Non-pigmented ciliary epithelial cell (primary cell): ENCODE measurements around the gene USP25.
A peak's percentile ranks its signal among the peaks of the same experiment; 100 is the strongest.

Source experiments
- DNase-seq: peaks from one replicate; pipeline ENCODE4 v3.0.0-alpha.2; 2010; ENCODE audit warnings: low read depth

USP25 gene, protein sequence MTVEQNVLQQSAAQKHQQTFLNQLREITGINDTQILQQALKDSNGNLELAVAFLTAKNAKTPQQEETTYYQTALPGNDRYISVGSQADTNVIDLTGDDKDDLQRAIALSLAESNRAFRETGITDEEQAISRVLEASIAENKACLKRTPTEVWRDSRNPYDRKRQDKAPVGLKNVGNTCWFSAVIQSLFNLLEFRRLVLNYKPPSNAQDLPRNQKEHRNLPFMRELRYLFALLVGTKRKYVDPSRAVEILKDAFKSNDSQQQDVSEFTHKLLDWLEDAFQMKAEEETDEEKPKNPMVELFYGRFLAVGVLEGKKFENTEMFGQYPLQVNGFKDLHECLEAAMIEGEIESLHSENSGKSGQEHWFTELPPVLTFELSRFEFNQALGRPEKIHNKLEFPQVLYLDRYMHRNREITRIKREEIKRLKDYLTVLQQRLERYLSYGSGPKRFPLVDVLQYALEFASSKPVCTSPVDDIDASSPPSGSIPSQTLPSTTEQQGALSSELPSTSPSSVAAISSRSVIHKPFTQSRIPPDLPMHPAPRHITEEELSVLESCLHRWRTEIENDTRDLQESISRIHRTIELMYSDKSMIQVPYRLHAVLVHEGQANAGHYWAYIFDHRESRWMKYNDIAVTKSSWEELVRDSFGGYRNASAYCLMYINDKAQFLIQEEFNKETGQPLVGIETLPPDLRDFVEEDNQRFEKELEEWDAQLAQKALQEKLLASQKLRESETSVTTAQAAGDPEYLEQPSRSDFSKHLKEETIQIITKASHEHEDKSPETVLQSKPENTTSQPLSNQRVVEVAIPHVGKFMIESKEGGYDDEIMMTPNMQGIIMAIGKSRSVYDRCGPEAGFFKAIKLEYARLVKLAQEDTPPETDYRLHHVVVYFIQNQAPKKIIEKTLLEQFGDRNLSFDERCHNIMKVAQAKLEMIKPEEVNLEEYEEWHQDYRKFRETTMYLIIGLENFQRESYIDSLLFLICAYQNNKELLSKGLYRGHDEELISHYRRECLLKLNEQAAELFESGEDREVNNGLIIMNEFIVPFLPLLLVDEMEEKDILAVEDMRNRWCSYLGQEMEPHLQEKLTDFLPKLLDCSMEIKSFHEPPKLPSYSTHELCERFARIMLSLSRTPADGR

DNA sequence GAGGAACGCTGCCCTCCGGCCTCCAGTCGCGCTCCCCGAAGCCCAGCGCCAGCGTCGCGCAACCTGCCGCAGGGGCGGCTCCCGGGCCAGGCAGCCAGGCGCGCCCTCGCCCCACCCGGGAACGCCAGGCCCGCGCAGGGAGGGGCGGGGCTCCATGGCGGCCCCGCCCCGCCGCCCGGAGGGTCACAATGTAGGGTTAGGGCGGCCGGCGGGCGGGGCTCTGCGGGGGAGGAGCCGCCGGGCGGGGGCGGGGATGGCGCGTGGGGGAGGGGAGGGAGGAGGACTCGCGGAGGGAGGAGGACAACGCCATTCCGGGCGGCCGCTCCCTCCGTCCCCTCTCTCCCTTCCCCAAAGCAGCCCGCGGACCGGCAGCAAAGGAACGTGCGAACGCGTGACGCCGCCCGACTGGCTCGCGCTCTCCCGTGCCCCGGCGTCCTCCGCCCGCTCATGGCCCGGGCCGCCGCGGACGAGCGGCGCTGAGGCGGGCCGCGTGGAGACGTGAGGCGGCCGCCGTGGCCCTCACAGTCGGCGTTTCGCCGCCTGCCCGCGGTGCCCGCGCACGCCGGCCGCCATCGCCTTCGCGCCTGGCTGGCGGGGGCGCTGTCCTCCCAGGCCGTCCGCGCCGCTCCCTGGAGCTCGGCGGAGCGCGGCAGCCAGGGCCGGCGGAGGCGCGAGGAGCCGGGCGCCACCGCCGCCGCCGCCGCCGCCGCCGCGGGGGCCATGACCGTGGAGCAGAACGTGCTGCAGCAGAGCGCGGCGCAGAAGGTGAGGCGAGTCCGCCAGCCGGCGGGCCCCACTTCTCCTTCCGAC, at the start of gene USP25:
TSS of gene USP25 (plus strand) at position 309 of the 810 bp plus-strand sequence. CDS start at position 721, 412 bp downstream.
- no peak for DNase-seq

DNA sequence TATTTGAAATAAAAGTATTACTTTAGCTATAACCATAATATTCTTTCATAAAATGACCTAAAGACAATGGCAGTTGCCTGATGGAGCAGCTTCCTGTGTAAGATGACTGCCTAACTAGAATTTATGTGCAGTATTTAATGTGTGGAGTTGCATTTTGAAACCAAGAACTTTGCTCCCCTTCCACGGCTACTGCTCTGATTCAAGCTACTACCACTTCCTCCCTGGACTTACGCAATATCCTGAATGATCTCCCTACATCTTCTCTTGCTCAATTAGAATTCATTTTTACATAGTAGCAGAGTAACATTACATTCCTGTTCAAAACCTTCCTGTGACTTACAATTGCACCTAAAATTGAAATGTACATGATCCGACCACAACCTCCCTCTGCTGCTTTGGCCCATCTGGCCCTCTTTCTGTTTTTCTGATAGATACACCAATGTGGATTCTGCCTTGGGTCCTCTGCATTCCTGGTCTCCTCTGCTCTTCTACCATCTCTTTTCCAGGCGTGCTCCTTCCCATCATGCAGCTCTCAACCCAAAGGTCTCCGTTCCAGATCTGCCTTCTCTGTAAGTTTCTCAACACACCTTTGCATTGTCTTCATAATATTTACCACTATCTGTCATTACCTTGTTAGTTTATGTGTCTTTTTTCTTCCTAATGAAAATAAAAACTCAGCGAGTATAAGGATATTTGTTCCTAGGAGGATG, 47.4 kb upstream of the USP25 start:
- no peak for DNase-seq

DNA sequence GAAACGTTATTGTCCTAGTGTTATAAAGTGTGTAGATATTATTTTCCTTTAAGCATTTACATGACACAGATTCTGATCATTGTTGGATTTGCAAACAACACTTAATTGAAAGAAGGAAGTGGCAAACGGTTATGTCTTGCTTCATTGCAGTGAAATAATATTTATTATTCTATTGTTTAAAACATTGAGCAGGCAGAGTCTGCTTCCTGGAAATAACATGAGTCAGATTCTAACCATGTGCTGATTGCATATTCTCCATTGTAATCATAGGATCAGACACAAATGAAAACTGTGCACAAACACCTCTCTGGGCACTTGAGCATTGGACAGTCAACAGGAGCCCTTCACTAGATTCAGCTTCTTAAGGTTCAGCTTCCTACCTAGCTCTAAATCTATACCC, 46.8 kb upstream of the USP25 start:
- DNase-seq: no peak

DNA sequence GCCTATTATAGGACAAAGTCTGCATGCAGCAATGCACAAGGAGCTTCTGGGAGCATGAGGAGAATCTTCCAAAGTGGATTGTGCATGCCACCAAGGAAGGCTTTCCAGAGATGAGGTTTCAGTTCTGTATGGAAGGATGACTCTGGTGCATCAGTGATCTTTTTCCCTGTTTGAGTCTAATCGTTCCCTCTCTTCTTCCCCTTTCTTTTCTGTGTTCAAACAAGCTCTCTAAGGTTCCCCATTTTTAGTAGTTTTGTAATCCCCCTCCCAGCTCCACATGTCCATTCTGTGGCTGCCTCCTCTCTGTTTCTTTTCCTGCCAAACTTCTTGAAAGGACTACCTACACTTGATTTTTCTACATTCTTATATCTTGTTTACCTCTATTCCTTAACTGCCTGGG, 43.3 kb upstream of the USP25 start:
- no peak for DNase-seq

DNA sequence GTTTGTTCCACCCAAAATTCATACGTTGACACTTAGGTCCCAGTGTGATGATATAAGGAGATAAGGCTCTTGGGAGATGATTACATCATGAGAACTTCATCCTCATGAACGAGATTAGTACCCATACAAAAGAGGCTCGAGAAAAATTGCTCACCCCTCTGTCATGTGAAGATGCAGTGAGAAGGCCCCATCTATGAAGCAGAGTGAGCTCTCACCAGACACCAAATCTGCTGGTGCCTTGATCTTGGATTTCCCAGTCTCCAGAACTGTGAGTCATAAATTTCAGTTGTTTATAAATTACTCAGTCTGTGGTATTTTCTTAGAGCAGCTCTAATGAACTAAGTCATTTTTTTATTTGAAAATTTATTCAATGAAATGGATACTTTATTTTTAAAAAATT, 42.6 kb upstream of the USP25 start:
- no peak for DNase-seq

DNA sequence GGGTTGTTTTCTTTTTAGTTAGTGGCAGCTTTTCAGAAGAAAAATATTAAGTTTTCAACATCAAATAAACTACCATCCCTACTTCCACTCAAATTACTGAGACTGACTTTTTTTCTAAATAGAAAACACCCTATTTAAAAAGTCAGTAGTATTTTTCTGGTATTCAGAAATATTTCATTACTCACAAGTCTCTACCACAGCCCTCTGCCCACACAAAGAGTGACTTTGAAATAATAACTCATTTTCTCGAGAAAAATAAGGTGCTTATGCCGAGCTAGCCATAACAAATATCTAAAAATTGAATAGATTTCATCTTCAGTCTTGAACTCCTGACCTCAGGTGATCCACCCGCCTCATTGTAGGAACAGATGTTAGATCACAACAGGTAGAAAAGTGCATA, 41.8 kb upstream of the USP25 start:
- DNase-seq: no peak

DNA sequence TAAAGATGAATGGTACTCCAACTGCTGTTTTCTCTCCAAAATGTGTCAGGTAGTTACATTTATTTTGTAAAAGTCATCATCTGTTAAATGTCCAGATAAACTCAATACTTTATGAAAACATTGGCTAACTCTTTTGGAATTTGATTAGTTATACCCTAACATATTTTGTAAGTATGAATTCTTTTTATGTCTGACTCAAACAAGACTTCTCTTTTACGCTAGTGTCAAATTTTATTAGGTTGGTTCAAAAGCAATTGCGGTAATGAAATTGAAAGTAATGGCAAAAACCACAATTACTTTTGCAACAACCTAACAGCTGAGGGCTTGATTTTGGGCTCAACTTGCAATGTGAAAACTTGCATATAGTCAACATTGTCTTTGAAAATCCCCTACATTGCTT, 41.0 kb upstream of the USP25 start:
- no peak for DNase-seq

DNA sequence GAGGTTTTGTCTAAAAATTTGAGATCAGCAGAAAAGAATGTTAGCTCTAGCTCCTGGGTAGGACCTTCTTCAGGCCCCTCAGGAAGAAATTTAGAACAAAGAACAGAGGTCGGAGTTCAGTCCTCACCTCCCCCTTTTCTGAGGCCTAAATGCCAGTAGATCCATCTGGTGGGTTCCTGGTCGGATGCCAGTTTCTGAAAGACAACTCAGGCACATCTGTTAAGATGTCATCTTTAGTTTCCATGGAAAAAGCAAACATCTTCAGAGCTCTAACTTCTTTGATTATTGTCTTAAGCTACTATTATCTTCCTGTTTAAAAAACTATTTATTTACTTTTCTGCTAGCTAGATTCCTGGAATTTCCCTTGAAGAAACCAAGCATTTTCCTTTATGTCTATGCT, 37.1 kb upstream of the USP25 start:
- no peak for DNase-seq

DNA sequence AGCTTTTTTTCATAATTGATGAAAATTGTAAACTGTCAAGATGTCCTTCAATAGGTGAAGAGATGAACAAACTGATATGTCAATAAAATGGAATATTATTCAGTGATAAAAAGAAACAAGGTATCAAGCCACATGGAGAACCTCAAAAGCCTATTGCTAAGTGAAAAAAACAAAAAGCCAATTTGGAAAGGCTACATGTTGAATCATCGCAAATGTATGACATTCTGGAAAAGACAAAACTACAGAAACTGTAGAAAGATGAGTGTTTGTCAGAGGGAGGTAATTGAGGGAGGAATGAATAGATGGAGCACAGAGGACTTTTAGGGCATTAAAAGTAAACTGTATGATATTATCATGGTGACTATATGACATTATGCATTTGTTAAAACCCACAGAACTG, 34.5 kb upstream of the USP25 start:
- no peak for DNase-seq

DNA sequence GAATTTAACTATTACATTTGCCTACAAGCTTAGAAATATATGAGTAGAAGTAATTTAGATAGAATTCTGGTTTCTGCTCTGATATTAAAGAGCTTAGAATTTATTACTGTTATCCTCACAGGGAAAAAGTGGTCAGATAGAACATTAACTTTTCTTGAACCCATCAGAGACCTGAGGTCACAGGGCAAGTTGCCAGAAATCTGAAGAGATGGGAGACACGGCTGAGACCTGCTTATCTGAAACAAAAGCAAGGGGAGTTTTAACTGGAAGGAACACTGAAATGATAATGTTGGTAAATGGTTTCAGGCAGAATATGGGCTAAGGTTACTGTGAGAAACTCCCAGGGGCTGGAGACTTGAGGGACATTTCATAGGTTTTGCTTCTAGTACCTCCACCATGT, 28.0 kb upstream of the USP25 start:
- no peak for DNase-seq

DNA sequence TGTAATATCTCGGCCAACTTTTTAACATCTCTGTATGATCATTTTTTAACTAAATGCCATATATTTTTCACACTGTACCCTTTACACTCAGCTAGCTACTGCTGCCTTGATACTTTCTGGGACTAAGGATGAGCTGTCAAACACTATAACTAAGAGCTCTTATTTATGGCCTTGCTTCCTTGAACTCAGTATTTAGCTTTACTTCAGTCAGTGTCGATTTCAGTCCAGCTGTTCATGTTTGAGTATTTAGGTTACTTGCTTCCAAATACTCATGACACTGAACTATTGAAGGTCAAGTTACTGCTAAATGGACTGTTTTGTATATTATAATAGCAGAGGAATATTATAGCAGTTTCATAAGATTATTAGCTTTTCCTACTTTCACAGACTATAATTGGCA, 25.9 kb upstream of the USP25 start:
- no peak for DNase-seq

DNA sequence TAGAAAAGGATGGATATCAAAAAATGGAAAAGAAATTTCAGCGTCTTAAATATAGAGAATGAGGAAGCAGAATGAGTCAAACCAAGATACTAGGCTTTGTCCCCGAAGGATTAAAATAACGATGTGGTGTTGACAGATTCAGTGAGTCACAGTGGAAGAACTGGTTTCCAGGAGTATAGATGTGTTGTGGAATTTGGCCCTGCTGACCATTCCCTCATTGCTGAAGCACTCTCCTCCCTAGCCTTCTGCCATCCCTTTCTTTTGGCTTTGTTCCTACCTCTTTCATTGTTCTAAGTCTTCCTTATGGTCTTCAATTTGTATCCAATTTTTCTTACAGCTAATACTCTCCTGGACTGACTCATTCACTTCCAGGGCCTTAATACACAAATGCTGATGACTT, 23.1 kb upstream of the USP25 start:
- peak; percentile 96 for DNase-seq

DNA sequence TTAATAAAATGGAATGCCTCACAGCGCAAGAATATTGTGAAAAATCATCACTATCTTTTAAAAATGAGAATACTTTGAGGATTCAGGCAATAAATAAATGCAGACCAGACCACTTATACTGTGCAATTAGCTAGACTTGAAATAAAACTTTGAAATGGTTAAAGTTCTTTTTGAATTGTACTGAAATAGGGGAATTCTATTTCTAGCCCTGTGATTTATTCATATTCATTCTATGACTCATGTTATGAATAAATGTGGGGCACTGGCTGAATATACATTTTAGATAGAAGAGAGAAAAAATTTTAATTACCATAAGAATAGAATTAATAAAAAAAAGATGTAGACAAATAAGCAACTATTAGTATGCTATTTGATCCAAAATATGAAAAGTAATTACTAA, 16.4 kb upstream of the USP25 start:
- DNase-seq: no peak

DNA sequence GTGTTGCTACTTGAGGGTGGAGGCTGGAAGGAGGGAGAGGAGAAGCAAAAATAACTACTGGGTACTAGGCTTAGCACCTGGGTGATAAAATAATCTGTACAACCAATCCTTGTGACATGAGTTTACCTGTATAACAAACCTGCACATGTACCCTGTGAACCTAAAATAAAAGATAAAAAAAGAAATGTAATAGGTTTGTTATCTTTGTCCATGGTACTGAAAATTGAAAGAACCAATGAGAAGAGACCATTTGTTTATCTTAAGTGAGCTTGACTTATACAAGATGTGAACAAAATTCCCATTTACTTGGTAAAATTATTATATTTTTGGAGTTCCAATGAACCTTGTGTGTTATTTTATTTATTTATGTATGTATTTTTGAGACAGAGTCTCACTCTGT, 11.1 kb upstream of the USP25 start:
- DNase-seq: no peak

DNA sequence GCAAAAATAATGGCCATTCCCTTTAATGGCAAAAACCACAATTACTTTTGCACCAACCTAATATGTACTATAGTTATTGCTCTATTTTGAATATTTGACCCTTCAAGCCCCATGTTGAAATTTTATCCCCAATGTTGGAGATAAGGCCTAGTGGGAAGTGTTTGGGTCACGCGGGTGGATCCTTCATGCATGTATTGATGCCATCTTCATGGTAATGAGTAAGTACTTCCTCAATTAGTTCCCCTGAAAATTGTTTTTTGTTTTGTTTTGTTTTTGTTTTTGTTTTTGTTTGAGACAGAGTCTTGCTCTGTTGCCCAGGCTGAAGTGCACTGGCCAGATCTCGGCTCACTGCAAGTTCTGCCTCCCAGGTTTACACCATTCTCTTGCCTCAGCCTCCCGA, 9.8 kb upstream of the USP25 start:
- DNase-seq: no peak

DNA sequence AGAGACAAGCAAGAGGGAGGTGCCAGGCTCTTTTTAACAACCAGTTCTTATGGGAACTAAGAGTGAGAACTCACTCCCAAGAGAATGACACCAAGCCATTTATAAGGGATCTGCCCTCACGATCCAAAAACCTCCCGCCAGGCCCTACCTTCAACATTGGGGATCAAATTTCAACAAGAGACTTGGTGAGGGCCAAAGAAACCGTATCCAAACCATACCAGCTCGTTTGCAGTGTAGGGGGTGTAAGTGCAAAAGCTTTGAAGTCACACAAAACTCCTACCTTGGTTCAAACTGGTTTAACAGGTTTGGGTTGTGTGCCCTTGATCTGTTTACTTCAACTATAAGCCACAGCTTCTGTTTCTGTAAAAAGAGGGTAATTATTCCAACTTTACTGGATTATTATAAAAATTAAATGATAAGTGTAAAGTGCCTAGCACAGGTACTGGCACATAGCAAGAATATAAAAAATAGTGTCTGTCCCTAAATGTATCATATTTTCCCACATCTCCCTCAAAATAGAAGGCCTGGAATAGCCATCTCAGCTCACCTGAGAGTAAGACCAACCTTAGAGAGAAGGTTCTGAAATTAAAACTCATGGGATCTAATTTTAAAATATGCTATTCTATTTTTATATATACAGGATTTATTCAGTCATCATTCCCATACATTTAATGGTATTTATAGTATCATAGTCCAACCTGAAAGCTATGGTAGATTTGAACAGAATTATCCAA, 7.0 kb upstream of the USP25 start:
- no peak for DNase-seq

DNA sequence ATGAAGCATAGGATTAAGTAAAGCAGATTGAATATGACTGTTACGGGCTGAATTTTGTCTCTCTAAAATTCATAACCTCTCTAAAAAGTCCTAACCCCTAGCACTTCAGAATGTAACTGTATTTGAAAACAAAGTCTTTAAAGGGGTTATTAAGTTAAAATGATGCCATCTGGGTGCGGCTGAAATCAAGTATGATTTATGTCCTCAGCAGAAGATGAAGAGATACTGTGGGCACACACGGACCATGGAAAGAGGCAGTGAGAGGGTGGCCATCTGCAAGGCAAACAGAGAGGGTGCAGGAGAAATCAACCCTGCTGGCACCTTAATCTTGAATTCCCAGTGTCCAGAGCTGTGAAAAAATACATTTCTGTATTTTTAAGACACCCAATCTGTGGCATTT, 3.8 kb upstream of the USP25 start:
- no peak for DNase-seq

DNA sequence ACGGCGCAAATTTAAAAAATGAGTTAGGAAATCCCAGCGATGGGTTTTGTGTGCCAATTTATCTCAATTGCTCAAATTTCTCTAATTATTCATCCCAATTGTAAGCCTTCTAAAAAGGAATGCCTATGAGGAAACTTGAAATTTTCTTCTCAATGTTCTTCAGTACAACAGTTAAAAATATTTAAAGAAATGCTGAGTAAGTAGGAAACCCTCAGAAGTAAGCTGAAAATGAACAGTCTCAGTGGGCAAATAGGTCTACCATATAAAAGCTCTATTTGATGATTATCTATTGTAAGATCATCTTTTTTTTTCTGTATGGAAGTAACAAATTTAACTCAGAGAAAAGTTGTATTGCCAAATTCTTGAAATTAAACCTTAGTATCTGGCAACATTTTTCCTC, 1.7 kb upstream of the USP25 start:
- DNase-seq: no peak

DNA sequence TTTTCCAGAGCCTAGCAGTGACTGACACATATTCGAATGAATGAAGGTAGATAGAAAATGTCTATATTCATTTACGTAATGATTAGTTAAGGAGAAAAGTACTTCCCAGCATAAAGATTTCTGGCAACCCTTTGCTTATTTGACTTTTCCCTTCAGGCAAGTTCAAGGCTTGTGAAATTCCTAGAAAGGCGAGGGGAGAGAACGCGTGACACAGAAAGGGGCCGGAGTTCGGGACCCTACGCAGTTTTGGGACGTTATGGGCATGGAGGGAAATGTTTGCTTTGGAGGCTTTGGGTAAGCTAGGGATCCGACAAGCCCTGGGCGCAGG, 472 bp upstream of the USP25 start:
- DNase-seq: no peak

DNA sequence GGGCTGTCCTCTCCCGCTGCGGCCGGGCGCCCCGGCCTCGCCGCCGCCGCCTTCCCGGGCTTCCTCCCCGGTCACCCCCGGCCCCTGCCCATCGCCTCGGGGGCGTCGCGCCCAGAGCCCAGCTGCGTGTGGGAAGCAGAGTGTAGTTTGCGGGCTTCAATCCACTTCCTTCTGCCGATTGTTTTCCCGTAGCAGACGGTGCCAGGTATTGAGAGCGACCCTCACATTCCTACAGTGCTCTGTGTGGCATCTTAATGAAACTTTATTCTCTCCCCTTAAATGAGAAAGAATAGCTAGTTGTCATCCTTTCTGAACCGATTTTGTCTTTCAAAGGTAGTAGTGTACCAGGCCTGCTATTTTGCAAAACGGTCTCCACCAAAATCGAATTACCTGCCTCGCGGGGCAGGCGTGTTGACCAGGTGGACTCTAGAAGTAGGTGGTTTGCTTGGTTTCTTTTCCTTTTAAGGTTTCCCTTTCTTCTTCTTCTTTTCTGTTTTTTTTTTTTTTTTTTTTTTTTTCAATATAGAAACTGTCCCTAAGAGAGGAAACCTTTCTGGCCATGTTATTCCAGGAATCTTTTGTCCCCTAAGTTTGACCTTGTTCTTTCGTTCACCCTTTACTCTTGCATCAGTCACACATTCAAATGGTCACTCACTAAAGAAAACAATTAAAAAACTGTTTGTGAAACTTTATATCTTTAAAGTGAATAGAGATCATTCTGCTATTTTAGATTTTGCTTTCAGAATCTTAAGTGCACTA, 881 bp downstream of the USP25 start:
- no peak for DNase-seq
